Osteoblast (primary cell): ENCODE measurements around the gene ZDHHC16. TPM values are rescaled to one million over a fixed set of nuclear protein-coding genes. Genes with fewer than 3 reads are reported as not detected.
A peak's percentile ranks its signal among the peaks of the same experiment; 100 is the strongest.

ENCODE experiments used
- DNase-seq: peaks from one replicate; pipeline ENCODE4 v3.0.0; 2011; ENCODE audit warnings: low spot score, mixed read lengths; ENCODE audit not compliant: insufficient read length; ENCODE audit errors: missing footprints
- H2AFZ ChIP-seq: 2 replicates; pipeline ENCODE4 v1.6.0; 2011; ENCODE audit warnings: mild to moderate bottlenecking, low read length
- H3K27ac ChIP-seq: 2 replicates; pipeline ENCODE4 v1.5.1; 2011; ENCODE audit warnings: mild to moderate bottlenecking, low read depth, low read length, moderate library complexity
- H3K27me3 ChIP-seq: 2 replicates; pipeline ENCODE4 v1.6.0; 2012; ENCODE audit warnings: mild to moderate bottlenecking, control low read depth, inconsistent platforms, low read length, moderate library complexity; ENCODE audit not compliant: insufficient read depth
- H3K36me3 ChIP-seq: 2 replicates; pipeline ENCODE4 v1.5.1; 2011; ENCODE audit warnings: mild to moderate bottlenecking, low read length, control low read depth, moderate library complexity; ENCODE audit not compliant: insufficient read depth
- H3K4me1 ChIP-seq: 2 replicates; pipeline ENCODE4 v1.5.1; 2011; ENCODE audit warnings: mild to moderate bottlenecking, low read length, control low read depth, moderate library complexity; ENCODE audit not compliant: insufficient read depth
- H3K4me2 ChIP-seq: 2 replicates; pipeline ENCODE4 v1.6.0; 2011; ENCODE audit warnings: mild to moderate bottlenecking, low read length; ENCODE audit not compliant: insufficient read depth
- H3K4me3 ChIP-seq: fragments of 200-600 bp; sonication (generic); 3 replicates; pipeline ENCODE4 v1.5.1; 2012; ENCODE audit warnings: mild to moderate bottlenecking, low read length, inconsistent platforms; ENCODE audit not compliant: insufficient read depth
- H3K79me2 ChIP-seq: 2 replicates; pipeline ENCODE4 v1.6.0; 2012; ENCODE audit warnings: mild to moderate bottlenecking, low read length, control low read depth, inconsistent platforms; ENCODE audit not compliant: insufficient read depth
- H3K9me3 ChIP-seq: 2 replicates; pipeline ENCODE4 v1.5.1; 2011; ENCODE audit warnings: low read depth, low read length, control low read depth
- H4K20me1 ChIP-seq: 2 replicates; pipeline ENCODE4 v1.6.0; 2012; ENCODE audit warnings: mild to moderate bottlenecking, low read length, control low read depth; ENCODE audit not compliant: insufficient read depth
- CTCF ChIP-seq: IDR thresholded peaks from 2 replicates; pipeline ENCODE4 v1.5.1; 2011; ENCODE audit warnings: mild to moderate bottlenecking, low read depth, low read length, moderate library complexity; ENCODE audit errors: extremely low read depth
- total RNA-seq: library from RNA; depleted of rRNA; stranded (reverse); fragments of >200 nt; gene quantifications from 2 replicates; pipeline ENCODE4 v1.2.3, GENCODE V29; 2012

ZDHHC16 gene
- total RNA-seq, 1 donor: 39.8 TPM

GRCh38 chr10:97485647-97486281 lies 39.8 kb downstream of the ZDHHC16 start:
- H3K4me1 ChIP-seq: peaks cover 13% of the 10 kb centered on the region
- no peak for TF ChIP-seq CTCF
- H3K4me2 ChIP-seq: no peak overlapping the region
- peaks cover 89% of the 10 kb centered on the region for H3K79me2 ChIP-seq
- no peak for DNase-seq
- H3K9me3 ChIP-seq: no peaks in the 10 kb centered on the region
- no peaks in the 10 kb centered on the region for H3K27me3 ChIP-seq
- no peak overlapping the region for H2AFZ ChIP-seq
- peaks cover 27% of the 10 kb centered on the region for H3K36me3 ChIP-seq
- no peak overlapping the region for H3K27ac ChIP-seq
- no peak overlapping the region for H3K4me3 ChIP-seq
- H4K20me1 ChIP-seq: peaks cover 24% of the 10 kb centered on the region

GRCh38 chr10:97490592-97490991 lies 44.6 kb downstream of the ZDHHC16 start:
- no peak for DNase-seq
- Histone ChIP-seq H3K9me3 (no peaks in the 10 kb centered on the region), H3K4me3 (no peak overlapping the region), H3K79me2 (peaks cover 94% of the 10 kb centered on the region), H3K27ac (peak overlapping the region; percentile 42), H3K36me3 (peaks cover 1% of the 10 kb centered on the region), H3K4me1 (peaks cover 25% of the 10 kb centered on the region), H3K4me2 (no peak overlapping the region), H2AFZ (no peak overlapping the region), H3K27me3 (no peaks in the 10 kb centered on the region), H4K20me1 (peaks cover 37% of the 10 kb centered on the region)
- TF ChIP-seq CTCF: no peak

GRCh38 chr10:97494151-97494550 lies 48.2 kb downstream of the ZDHHC16 start:
- Histone ChIP-seq H3K4me1 (peaks cover 36% of the 10 kb centered on the region), H4K20me1 (peaks cover 29% of the 10 kb centered on the region), H3K36me3 (no peaks in the 10 kb centered on the region), H3K4me3 (no peak overlapping the region), H3K9me3 (no peaks in the 10 kb centered on the region), H3K79me2 (peaks cover 89% of the 10 kb centered on the region), H2AFZ (no peak overlapping the region), H3K4me2 (no peak overlapping the region), H3K27ac (no peak overlapping the region), H3K27me3 (no peaks in the 10 kb centered on the region)
- no peak for DNase-seq
- no peak for TF ChIP-seq CTCF

GRCh38 chr10:97494863-97495506 lies 49.0 kb downstream of the ZDHHC16 start:
- H4K20me1 ChIP-seq: peaks cover 27% of the 10 kb centered on the region
- TF ChIP-seq CTCF: no peak

More at GRCh38 chr10:97494863-97495506, 49.0 kb downstream of the ZDHHC16 start:
- H3K36me3 ChIP-seq: no peaks in the 10 kb centered on the region
- H3K4me2 ChIP-seq: peak overlapping the region; percentile 19
- H2AFZ ChIP-seq: no peak overlapping the region
- DNase-seq: peak; percentile 69
- H3K9me3 ChIP-seq: no peaks in the 10 kb centered on the region
- H3K4me1 ChIP-seq: peaks cover 31% of the 10 kb centered on the region
- no peak overlapping the region for H3K4me3 ChIP-seq
- peaks cover 84% of the 10 kb centered on the region for H3K79me2 ChIP-seq
- H3K27ac ChIP-seq: peak overlapping the region; percentile 32
- no peaks in the 10 kb centered on the region for H3K27me3 ChIP-seq
